ENCODE data around the gene MEOX2. TPM values are rescaled to one million over a fixed set of nuclear protein-coding genes. Genes with fewer than 3 reads are reported as not detected.

The MEOX2 gene
- total RNA-seq, 1 experiment from 2014 or later = not detected

GRCh38 chr7:15602236-15602635, 84.2 kb downstream of the MEOX2 start:
- DNase-seq (ENCODE audit: low read depth, low spot score) = no peak
- RAD21 ChIA-PET (ENCODE audit: low non-redundant PET in 1 of 2, low total read pairs in 2 of 2, uncharacterized antibody in 2 of 2, unreplicated experiment in 2 of 2) = no interaction called here
- CTCF ChIA-PET = no interaction called here
- ATAC-seq = no peak
- H3K27me3 ChIP-seq (ENCODE audit: insufficient read depth, low read length) = no peaks in the 10 kb centered on the region
- H3K4me2 ChIP-seq (ENCODE audit: low read length) = no peak overlapping the region
- no peak overlapping the region for H3K9ac ChIP-seq (ENCODE audit: low read length)
- no peak overlapping the region for H3K27ac ChIP-seq (ENCODE audit: low read depth, low read length)
- H3K4me1 ChIP-seq (ENCODE audit: control insufficient read depth in 1 of 2, insufficient read depth in 2 of 2, low read length in 2 of 2) = no peaks in the 10 kb centered on the region
- no peaks in the 10 kb centered on the region for H3K79me2 ChIP-seq (ENCODE audit: insufficient read depth, low read length)
- H3K9me2 ChIP-seq (ENCODE audit: insufficient read depth) = no peaks in the 10 kb centered on the region
- POLR2A ChIA-PET = no interaction called here
- H3K4me3 ChIP-seq (replicated peaks in 1 of 2; ENCODE audit: low read depth in 1 of 2, low read length in 2 of 2) = no peak overlapping the region
- H3K9me3 ChIP-seq (ENCODE audit: control insufficient read depth in 1 of 2, insufficient read depth in 1 of 2, low read depth in 1 of 2, low read length in 2 of 2) = no peaks in the 10 kb centered on the region
- no peak overlapping the region for H2AFZ ChIP-seq (ENCODE audit: low read depth, low read length, poor library complexity, severe bottlenecking)
- intact Hi-C loops (cut with micrococcal nuclease) = no loop called here
- H4K20me1 ChIP-seq (ENCODE audit: insufficient read depth) = no peaks in the 10 kb centered on the region
- no TSS peak for BruUV-seq (replicated peaks)
- H3K36me3 ChIP-seq (ENCODE audit: control insufficient read depth in 1 of 2, insufficient read depth in 2 of 2, low read length in 2 of 2) = no peaks in the 10 kb centered on the region
- TF ChIP-seq SP1 (IDR thresholded peaks at IDR 0.05; ENCODE audit: low read depth) (no peak), REST (IDR thresholded peaks at IDR 0.05; ENCODE audit: low read depth) (no peak), JUND (IDR thresholded peaks at IDR 0.05) (no peak), ZFX (IDR thresholded peaks at IDR 0.05) (no peak), ZNF274 (IDR thresholded peaks at IDR 0.05; ENCODE audit: low read depth, low read length) (no peak), MAX (IDR thresholded peaks at IDR 0.05) (no peak), EGR1 (IDR thresholded peaks at IDR 0.05; ENCODE audit: low read depth) (no peak), RAD21 (IDR thresholded peaks at IDR 0.05; ENCODE audit: low read depth) (no peak), CTCF (IDR thresholded peaks at IDR 0.05 in 2 of 3, conservative IDR thresholded peaks at IDR 0.05 in 1 of 3; ENCODE audit: borderline replicate concordance in 1 of 3, insufficient read depth in 1 of 3, low read depth in 2 of 3, low read length in 2 of 3) (no peak), YY1 (IDR thresholded peaks at IDR 0.05; ENCODE audit: extremely low read depth, insufficient replicate concordance, low read depth, low read length) (no peak)
